GM19397 (cell line): ENCODE results near the gene TCIRG1.
"Not testable (repeated sequence)": the region's sequence is repeated elsewhere in the genome, so short reads cannot be mapped to it uniquely, and the experiment has no call there.

Source experiments
- ATAC-seq: cut with Tn5 transposase; IDR thresholded peaks from one replicate; pipeline ENCODE4 v1.9.1; 2021; ENCODE audit warnings: mild to moderate bottlenecking, moderate library complexity; ENCODE audit not compliant: unreplicated experiment

Gene TCIRG1, protein sequence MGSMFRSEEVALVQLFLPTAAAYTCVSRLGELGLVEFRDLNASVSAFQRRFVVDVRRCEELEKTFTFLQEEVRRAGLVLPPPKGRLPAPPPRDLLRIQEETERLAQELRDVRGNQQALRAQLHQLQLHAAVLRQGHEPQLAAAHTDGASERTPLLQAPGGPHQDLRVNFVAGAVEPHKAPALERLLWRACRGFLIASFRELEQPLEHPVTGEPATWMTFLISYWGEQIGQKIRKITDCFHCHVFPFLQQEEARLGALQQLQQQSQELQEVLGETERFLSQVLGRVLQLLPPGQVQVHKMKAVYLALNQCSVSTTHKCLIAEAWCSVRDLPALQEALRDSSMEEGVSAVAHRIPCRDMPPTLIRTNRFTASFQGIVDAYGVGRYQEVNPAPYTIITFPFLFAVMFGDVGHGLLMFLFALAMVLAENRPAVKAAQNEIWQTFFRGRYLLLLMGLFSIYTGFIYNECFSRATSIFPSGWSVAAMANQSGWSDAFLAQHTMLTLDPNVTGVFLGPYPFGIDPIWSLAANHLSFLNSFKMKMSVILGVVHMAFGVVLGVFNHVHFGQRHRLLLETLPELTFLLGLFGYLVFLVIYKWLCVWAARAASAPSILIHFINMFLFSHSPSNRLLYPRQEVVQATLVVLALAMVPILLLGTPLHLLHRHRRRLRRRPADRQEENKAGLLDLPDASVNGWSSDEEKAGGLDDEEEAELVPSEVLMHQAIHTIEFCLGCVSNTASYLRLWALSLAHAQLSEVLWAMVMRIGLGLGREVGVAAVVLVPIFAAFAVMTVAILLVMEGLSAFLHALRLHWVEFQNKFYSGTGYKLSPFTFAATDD

DNA sequence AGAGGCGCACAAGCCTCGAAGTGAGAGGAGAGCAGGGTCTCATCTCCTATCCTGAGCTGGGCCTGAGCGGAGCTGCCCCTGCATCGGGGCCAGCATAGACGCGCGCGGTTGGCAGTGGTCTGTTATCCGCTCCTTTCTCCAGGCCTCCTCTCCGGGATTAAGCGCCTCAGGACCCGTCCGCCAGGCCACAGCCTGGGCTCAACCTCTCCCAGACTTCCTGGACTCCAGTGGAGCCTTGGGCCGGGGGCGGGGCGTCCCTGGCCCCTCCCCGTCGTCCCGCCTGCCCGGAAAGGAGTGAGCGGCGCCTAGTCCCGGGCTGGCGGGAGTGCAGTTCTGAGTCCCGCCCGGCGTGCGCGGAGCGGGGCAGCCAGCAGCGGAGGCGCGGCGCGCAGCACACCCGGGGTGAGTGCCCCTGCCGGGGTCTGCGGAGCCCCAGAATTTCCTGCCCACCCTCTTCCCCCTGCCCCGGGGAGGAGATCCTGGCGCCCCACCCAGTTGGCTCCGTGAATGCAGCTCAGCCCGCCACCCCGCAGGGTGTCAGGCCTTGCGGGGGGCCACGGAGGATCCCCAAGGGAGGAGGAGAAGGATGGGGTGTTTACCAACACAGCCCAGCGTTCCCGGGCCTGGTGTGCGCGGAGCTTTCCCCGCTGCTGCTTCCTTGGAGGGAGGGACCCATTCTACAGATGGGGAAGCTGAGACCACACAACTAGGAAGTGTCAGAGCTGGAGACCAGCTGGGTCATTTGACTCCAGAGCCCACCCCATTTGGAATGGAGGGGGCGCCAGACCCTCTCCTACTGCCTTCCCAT is at the start of gene TCIRG1:
TCIRG1 (plus strand) TSS at position 308 of the 808 bp plus-strand sequence. CDS start 2,247 bp downstream, outside the sequence.
- ATAC-seq: no peak

DNA sequence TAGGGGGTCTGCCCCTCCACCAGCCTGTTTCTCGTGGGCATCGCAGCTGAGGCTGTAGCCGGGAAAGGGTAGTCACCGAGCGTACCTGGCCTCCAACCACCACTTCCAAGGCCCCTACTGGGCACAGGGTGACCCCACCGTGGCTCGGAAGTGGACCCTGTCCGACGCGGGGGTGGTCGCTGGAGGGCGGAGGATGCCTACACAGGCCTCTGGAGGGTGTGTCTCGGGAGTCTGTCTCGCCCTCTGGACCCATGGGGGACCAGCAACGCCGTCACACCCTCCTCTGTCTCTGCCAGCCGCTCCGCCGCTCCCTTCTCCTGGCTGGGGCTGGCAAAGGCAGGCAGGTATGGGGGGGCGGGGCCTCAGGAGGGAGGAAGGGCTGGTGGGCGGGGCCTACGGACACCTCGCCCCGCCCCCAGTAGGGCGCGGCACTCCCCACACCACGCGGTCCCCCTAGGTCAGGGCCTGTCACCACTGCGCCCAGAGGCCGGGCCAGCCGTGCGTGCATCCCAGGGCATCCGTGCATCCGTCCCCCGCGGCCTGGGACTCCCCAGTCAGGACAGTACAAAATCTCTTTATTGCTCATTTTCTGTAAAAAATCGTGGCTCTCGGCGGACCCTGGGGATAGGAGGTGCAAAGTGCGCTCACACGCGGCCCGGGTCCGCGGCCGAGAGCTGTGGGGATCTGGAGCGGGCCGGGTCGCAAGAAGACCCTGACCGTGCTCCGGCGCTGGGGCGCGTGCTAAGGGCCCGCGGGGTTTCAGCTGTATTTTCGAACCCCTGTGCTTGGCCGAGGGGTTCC is 48.1 kb upstream of the TCIRG1 start:
- not testable (repeated sequence) for ATAC-seq

DNA sequence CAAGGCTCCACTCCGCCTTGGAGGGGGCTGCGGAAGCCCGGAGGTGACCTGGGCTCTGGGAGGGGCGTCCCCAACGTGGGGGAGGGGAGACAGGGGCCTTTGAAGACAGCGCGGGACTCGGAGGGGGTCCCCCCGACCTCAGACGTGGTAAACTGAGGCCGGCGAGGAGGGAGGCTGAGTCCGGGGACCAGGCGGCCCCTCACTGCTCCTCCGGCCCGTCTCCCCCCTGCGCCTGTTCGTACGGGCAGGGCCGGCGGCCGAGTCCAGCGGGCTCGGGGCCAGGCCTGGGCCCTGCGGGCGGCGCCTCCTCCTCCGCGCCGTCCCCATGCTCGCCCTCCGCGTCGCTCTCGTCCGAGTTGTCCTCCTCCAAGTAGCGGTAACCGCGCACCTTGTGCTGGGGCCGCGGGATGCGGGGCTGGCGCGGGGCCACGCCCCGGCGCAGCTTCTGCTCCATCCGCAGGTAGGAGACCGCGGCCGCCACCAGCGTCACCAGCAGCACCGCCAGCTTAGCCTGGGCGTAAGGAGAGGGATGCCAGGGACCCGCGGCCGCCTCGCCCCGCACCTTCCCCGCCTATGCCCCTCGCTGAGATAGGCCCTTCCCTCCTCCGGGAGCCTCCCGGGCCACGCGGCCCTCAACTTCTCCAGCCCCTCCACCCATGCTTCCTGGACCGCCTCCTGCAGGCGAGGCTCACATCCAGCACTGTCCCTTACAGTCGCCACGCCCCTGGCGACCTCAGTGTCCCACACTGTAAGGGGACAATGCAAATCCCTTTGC is 47.3 kb upstream of the TCIRG1 start:
- ATAC-seq: not testable (repeated sequence)

DNA sequence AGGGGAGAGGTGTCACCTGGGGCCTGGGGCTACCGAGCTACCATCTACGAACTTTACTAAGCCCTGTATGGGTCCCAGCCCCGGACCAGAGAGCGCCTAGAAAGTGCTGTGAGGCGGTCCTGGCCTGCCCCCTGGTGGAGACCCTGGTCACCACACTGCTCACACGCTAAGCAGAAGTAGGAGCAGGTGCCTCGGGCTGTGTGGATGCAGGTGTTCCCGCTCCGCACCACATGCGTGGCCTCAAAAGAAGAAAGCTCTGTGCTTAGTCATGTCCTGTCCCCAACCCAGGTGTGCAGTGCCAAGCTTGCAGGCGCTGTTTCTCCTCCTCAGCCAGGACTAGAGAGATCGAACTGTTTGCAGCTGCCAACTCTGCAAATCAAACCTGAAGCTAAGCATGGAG is 45.0 kb upstream of the TCIRG1 start:
- ATAC-seq: not testable (repeated sequence)

DNA sequence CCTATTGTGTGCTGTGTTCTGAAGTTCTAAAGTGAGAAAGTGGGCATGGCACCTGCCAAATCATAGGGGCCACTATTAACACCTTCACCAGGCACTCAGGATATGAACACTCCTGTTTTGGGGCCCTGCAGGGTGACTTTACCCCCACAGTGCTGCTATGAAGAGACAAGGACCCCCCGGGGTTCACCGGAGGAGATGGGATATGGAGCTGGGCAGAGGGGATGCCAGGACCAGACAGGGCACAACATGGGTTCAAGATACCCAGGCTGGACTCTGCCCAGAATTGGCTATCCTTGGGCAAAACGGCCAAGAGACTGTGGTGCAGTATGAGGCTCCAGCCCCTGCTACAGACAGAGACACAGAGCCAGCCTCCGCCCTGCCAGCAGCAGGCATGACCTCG is 44.4 kb upstream of the TCIRG1 start:
- not testable (repeated sequence) for ATAC-seq

DNA sequence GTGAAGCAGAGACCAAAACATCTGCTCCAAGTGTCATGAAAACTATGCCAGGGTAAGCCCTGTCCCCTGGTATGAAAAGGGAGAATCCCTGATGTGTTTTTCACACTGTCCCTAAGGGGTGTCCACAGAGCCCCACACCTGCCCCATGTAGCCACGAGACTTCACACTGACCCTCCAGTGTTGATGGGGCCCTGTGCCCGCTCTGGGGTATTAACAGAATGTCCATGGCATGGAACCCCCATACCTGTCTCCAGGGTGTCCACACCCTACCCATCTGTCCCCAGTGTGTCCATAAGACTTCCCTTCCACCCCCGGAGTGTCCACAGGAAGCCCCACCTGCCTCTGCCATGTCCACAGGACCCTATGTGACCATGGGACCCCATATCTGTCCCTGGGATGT is 43.7 kb upstream of the TCIRG1 start:
- not testable (repeated sequence) for ATAC-seq

DNA sequence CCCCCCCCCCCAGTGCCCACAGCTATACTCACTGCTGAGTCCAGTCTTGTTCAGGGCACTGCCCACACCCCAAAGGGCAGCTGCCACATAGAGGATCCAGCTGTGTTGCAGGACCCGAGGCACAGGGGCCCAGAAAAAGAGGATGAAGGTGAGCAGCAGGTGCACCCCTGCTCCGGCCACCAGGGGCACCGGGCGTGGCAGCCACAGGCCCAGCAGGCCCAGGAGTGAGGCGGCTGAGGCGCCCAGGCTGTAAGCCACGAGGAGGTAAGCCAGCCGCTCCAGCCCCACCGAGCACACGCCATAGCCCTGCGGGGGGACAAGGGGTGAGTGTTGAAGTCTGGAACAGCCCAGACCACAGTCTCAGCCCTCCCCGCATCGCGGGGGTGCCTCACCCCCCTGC is 43.2 kb upstream of the TCIRG1 start:
- not testable (repeated sequence) for ATAC-seq

DNA sequence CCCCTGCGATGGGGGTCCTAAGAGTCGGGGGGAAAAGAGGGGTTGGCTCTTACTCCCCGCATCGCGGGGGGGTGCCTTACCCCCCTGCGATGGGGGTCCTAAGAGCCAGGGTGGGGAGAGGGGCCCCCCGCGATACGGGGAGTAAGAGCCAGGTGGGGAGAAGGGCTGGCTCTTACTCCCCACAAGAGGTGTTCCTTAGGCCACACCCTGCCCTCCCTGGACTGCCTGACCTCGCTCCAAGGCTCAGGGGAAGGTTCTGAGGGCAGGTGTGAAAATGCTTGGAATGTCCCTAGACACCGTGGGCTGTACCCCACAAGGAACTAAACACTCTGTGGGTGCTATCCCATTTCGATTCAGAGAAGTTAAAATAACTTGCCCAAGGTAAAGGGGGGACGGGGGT is 42.8 kb upstream of the TCIRG1 start:
- ATAC-seq: no peak

DNA sequence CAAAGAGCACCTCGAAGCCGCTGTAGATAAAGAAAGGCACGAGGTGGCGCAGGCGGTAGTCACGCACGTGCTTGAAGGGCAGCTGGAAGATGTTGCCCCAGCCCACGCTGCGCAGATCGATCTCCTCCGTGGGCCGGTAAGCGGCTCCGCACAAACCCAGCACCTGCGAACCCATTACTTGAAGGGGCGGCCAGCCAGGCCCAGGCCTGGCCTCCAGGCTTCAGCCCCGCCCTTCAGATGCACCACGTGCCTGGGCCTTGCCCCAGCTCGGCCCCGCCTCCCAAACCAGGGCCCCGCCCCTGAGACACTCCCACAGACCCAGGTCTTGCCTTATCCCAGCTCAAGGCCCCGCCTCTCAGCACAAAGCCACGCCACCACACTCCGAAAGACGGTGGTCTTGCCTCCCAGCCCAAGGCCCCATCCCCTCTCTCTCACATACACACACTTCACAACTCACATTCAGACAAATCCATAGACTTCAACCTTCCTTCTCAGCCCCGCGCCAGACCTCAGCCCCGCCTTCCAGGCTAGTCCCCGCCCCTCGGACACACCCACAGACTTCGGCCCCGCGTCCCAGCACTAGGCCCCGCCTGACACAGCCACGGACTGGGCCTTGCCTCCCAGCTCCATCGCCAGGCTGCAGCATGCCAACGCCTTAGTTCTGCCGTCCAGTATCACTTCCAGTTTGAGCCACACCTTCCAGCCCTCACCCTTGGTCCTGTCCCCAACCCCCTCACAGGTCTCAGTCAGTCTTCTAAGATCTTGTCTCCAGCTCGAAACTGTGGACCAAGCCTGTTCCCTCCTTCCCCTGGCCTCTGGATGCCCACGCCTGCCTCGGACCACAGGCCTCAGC is 42.0 kb upstream of the TCIRG1 start:
- ATAC-seq: no peak

DNA sequence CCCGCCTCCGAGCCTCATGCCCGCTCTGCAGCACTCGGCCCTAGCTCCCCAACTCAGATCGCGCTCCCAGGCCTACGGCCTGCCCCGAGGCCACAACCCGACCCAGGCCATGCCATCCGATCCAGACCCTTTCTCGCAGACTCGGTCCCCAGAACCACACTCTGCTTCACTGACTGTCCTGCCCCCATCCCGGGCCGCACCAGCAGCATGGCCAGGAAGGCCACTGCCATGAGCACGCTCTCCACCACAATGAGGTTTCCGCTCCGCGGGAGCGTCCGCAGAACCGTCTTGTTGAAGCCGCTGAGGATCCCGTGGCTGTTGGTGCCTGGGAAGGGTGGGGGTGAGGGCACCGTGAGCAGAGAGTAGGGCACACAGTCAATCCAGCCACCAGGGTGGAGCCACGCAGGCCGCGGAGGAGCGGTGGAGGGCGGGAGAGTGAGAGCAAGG is 41.3 kb upstream of the TCIRG1 start:
- no peak for ATAC-seq

DNA sequence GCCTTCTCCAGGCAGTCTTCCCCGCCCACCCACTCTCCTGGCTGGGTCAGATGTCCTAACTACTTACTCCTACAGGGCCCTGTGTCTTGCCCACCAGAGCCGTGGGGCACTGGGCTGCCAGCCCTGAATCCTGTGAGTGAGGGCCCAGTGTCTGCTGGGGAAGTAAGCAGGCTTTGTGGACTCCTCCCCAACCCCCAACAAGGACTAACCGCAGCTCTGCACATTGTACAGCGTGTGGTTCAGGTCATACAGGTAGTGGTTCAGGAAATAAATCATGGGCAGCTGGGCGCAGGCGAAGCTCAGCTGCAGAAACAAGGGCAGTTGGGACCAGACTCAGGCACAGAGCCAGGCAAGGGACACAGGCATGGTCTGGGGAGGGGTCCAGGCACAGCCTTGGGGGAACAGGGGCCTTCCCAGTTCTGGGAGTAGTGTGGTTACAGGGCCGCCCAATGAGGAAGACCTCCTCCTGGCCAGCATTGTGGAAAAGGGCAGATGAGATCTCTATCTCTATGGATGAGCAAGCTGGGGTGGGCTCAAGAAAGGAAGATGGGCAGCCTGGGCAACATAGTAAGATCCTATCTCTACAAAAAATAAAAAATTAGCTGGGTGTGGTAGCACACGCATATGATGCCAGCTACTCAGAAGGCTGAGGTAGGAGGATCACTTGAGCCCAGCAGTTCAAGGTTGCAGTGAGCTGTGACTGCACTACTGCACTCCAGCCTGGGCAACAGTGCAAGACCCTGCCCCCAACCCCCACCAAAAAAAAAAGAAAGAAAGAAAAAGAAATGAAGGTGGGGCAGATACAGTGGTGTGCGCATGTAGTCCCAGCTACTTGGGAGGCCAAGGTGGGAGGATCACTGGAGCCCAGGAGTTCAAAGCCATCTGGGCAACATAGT is 40.4 kb upstream of the TCIRG1 start:
- ATAC-seq: no peak

DNA sequence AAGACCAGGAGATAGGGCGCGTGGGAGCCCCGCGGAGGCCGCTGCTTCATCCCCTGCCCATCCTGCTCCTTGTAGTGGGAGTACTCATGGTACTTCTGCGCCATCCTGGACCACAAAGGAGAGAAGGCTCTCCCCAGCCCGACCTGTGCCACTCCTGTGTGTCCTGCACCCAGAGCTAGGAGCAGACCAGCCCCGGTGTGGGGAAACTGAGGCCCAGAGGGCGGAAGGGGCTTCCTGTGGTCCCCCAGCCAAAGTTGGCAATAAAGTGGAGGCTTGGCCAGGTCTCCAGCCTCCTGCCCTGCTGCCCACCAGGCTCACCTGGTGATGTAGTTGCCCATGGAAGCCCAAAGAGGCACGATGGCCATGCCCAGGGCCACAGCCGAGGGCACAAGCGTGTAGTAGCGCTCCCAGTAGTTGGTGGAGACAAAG is 39.6 kb upstream of the TCIRG1 start:
- ATAC-seq: no peak

DNA sequence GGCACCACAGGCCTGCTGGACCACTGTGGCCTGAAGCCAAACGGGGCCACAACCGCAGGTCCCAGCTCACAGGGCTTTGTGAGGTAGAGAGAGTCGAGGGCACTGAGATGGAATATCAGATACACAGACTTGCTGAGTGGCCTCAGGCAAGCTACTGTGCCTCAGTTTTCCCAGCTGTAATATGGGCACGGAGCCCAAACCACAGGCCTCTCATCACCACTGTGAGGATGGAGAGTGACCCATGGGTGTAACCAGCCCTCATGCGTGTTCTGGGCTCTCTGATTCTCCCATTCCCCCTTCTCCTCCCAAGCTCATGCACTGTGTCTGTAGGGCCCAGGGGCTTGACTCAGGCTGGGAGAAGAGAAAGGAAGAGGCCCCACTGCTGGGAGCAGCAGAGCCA is 39.1 kb upstream of the TCIRG1 start:
- no peak for ATAC-seq

DNA sequence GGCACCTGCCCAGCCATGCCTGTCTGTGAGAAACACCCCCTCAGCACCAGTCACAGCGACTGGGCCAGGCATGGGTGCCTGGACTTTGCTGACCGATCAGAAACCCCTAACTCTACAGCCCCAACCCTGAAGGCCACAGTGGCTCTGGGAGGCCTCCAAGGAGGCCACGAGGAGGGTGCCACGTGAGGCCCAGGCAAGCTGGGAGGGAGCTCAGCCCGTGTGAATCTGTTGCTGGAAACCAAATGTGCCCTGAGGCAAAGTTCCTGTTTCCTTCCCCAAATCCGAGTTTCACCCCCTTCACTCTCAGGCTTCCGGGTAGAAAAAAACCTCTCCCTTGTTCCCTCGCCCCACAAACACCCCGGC is 36.3 kb upstream of the TCIRG1 start:
- ATAC-seq: peak; percentile 8

DNA sequence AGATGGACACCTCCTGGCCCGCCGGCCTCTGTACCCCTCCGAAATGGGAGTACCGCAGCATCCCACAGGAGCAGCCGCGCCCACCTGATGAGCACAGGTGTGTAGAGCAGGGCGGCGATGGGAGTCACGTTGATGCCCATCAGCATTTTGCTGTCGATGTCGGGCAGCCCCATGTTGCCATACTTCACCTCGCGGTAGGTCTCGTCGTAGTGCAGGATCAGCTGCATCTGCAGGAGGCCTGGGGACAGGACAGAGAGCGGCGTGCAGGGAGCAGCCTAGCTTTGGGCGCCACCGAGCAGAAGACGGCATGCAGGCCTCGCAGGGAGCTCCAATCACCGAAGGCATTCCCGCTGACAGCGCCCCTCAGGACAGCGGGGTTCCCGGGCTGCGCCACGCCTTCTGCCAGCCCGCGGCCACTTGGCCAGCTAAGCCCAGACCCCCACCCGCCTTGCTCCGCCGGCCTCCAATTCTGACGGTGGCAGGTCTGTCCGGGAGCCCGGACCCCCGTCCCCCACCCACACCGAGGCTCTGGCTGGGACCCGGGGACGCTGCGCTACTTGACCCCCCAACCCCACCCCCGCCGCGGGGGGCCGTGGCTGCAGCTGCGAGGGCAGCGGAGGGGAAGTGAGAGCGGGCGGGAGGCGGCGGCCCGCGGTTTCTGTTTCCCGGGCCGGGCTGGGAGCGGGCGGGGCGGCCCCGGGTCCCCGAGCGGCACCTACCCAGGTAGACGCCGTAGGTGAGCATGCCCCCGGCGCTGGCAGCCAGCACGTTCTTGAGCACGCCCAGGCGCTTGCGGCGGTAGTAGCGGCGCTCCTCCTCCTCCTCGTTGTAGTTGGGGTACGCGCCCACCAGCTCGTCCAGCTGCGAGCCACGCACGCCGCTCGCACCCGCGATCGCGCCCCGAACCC is 35.6 kb upstream of the TCIRG1 start:
- peak; percentile 44 for ATAC-seq

DNA sequence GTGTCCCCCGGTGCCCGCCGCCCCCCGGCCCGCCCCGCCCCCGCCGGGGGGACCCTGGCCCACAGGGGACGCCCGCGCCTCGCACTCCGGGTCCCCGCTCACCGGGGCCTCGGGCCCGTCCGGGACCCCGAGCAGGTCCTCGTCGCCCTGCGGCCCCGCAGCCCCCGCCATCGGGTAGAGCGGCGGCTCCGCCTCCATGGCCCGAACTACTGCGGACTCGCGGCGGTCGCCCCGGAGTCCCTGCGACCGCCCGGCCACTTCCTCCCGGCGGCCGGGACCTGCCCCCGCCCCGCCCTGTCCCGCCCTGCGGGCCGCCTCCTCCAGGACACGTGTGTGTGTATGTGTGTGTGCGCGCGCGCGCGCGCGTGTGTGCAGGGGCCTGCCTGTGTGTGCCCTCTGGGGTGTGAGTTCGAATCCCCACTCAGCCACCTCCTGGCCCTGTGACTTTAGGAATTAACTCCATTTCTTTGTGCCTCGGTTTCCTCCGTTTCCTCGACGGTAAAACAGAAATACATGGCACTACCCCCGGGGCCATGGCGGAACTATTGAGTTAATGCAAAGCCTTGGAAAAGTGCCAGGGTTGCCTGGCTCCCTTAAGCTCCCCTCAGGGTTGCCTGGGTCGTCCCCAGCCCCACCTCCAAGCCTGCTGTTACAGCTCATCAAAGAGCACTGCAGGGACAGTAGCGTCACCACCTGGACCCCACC is 34.8 kb upstream of the TCIRG1 start, which contains the start of gene UNC93B1:
UNC93B1 (minus strand) TSS at position 252 of the 705 bp plus-strand sequence; CDS start at position 198, 54 bp downstream.
- ATAC-seq: peak; percentile 65
